ENCODE measurements around the gene TMEM239.
"Not testable (repeated sequence)": the region's sequence is repeated elsewhere in the genome, so short reads cannot be mapped to it uniquely, and the experiment has no call there.

TMEM239 gene

DNA sequence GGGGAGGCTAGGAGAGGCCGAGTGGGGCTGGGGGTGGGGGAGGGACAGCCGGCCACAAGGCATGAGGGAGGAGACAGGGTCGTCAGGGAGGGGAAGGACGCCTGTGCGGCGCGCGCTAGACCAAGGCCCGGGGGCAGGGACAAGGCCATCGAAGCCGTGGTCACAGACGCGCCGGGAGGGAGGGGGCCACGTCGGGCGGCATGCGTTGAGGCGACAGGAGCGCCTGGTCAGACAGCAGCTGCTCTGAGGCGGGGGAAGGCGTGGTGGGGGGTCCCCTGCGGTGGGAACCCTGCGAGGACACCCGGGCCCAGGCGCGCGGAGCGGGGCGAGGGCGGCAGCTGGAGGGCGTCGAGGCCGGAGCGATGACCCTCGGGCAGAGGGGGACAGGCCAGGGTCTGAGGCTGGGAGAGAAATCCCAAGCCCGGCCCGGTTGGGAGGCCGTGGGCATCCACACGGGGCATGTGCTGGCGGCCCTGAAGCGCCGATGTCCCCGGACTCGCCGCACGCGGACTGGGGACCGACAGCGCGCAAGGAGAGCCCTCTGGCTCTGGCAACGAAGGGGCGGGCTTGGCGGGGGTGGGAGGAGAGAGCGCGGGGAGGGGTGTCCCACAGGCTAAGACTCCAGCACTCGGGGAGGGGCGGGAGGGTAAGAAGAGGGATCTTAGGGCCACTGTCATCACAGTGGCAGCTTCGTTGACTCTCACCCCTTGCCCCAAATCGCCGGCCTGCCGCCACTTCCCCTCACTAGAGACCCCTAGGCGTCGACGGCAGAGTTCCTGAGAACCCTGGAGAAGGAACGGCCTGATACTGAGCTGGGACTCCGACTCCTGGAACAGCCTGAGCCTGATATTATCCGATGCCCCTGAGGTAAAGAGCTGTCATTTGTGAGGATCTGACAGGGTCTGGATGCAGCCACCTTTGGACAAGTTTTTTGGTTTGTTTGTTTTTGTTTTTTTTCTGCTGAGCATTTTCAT, 5.0 kb downstream of the TMEM239 start:
- no peak for DNase-seq

DNA sequence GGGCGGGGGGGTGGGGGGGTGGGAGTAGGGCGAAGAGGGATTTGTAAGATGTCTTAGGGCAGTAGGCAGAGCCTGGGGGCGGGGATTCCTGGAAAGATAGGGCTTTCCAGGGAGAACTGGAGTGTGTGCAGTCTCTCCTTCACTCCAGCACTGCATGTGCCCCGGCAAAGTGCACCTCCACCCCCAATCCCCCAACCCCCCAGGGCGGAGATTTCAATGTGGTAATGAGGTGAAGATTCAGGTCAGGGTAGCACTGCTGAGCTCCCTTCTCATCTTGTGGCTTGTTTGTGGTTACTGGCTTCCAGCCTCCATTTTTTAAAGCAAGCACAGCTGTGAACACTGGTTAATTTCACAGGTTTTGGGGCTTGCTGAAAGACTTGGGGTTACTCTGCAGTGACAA, 5.9 kb downstream of the TMEM239 start:
- peak; percentile 39 for DNase-seq

DNA sequence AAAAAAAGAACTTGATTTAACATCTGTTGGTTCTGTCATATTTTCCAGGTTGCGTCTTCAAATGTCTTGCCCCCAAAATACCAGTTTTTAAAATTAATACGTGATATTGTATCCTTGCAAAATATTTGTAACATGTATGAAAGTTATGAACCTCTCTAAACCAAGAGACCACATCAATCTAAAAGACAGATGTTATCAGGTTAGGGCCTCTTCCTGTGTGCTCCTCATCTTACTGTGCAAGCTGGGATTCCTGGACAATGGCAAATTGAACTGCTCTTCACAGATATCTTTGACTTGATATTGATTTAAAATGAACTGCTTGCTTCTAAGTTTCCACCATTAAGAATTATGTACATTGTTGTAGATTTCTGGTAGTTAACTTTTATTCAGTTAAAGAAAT, 9.6 kb downstream of the TMEM239 start:
- DNase-seq: no peak

DNA sequence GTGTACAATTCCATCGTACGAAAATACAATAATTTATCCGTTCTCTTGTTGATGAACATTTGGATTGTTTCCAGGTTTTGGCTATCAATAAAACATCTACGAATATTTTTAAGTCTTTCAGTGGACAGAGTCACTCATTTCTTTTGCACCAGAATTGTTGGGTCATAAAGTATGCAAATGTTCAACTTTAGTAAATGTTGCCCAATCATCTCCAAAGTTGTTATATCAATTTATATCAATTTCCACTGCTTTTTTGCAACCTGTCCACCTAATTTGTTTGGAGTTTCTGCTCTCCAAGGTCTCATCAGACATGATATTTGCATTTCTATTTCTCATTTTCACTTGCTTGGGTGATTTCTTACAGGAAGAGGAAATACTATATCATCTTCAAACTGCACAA, 10.5 kb downstream of the TMEM239 start:
- no peak for DNase-seq

DNA sequence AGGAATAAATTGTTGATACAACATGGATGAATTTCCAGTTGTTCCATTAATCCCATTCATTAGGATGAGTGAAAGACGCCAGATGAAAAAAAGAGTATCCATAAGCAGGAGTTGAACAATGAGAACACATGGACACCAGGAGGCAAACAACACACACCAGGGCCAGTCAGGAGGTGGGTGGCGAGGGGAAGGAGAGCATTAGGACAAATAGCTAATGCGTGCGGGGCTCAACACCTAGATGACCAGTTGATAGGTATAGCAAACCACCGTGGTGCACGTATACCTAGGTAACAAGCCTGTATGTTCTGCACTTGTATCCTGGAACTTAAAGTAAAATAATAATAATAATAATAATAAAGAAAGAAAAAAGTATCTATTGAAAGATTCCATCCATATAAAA, 13.2 kb downstream of the TMEM239 start:
- DNase-seq: no peak

DNA sequence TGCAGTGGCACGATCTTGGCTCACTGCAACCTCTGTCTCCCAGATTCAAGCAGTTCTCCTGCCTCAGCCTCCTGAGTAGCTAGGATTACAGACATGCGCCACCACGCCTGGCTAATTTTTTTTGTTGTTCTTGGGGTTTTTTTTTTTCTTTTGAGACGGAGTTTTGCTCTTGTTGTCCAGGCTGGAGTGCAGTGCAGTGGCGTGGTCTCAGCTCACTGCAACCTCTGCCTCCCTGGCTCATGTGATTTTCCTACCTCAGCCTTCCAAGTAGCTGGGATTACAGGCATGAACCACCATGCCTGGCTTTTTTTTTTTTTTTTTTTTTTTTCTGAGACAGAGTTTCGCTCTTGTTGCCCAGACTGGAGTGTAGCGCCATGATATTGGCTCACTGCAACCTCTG, 15.0 kb downstream of the TMEM239 start:
- not testable (repeated sequence) for DNase-seq

DNA sequence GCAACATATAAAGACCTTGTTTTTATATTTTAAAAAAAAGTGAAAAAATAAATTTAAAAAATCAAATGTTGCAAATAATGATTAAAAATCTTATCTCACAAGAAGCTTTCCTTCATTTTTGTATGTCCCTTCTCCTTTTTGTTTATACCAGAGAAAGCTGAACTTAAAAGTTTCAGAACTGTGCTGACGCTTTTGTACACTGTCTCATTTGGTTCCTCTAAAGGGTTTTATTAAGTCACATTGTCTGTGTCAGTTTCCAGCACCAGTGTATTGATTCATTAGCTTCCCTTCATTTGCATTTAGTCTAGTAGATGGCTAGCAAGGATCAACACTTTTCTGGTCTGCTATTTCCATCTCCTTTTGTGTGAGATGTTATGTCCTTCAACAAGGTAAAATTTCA, 17.6 kb downstream of the TMEM239 start:
- no peak for DNase-seq

DNA sequence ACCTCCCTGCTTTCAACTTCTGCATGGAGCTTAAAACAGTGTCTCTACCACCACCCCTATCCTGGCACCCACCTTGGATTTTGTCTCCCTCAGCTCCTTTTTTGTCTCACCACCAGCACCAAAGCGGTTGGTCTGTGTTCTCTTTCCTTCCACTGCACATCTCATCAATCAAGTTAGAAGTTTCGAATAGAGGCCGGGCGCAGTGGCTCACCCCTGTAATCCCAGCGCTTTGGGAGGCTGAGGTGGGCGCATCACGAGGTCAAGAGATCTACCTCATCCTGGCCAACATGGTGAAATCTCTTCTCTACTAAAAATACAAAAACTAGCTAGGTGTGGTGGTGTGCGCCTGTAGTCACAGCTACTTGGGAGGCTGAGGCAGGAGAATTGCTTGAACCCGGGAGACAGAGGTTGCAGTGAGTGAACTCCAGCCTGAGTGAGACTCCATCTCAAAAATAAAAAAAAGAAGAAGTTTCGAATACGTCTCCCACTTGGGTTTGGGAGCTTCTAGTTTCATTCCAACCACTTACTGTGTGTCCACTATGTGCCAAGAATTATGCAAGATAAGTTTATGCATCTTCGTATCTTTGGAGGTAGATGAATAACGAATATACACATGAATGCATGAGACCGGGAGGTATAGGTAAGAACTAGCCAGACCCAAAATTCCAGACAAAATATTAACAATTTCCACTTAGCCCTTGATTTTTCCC, 18.4 kb downstream of the TMEM239 start:
- DNase-seq: no peak

DNA sequence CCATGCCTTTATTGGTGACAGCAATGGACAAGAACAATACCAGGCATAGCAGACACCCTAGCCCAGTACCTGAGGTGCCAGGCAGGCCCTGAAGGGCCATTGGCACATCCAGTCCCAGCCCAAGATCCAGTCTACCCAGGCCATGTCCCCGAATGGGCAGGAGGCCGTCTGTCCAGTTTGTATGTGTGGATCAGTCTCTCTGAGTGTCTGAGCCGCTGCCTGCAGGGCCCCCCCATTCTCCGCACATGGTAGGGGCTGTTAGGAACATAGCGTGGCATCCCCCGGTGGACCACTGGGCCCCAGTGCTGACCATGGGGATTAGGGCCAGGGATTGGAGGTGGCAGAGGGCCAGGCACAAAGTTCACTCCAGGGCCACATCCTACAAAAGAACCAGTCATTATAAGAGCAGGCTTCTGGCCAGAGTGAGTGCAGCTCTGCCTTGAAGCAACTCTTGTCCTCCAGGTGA, 19.2 kb downstream of the TMEM239 start:
- DNase-seq: no peak

DNA sequence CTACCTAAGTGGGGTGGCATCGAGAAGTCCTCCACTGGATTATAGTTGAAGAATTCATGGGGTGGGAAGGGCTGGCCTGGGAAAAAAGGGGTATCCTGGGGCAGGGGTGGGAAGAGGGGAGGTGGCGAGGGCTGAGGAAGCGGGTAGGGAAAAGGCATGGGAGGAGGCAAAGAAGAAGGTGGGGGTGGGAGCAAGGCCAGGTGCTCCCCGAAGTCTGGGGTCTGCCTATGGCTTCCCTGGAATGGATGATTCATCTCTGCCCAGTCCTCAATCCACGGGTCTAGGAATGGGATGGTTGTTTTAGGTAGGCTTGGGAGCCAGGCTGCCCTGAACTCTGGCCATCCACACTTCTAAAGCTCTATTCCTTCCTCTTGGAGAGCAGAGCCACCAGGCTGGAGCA, 19.9 kb downstream of the TMEM239 start:
- no peak for DNase-seq

DNA sequence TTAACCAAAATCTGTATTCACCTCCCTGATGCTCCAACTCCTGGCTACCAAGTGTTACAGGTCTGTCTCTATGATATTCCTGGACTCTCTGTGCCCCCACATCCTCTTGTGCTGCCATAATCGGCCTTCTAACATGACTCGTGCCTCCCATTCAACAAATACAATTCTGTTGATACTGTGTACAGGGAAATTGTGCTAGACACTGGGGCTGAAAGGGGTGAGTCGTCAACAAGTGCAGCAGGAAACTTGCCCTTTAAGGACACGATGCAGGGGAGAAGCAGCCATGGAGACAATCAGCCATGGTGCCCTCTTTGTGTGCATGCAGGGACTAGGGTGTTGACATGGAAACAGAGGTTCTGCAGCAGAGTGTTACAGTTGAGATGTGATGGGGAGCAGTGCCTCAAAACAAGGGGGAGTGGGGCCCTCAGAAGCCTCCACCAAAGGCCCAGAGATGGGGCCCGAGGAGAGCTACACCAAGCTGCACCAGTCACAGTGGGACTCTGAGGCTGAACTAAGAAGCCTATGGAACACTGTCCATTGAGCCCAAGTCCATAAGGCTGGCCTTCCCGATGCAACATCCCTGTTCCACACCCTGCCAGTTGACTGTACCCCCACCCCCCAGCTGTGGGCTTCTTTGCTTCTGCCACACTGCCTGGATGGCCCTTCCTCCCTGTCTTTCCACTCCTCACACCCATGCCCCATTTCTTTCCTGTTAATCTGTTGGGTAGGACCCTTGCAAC, 21.2 kb downstream of the TMEM239 start:
- DNase-seq: no peak

DNA sequence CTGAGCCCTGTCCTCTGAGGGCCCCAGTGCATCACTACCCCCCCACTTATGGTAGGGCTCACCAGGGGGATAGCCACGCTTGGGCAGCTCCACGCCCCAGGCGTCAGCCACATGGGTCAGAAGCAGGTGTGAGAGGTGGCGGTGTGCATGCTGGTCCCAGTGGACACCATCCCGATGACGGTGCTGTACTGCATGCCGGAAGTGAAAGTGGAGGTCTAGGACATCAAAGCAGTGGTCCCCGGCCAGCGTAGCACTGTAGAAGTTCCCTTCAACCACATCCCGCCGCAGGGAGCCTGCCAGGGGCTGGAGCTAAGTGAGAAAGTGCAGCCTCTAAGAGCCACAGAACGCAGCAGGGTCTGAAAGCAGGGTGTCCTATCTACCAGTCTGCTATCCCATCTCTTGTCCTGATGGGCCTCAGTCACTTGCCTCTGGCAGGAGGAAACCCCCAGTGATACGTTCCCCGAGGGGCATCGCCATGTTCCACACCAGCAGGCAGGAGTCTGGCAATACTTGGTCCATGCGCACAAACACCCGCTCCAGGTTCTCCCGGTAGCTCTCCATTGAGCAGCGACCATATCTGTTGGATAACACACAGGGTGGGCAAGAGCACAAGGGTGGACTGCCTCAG, 22.1 kb downstream of the TMEM239 start:
- DNase-seq: no peak

DNA sequence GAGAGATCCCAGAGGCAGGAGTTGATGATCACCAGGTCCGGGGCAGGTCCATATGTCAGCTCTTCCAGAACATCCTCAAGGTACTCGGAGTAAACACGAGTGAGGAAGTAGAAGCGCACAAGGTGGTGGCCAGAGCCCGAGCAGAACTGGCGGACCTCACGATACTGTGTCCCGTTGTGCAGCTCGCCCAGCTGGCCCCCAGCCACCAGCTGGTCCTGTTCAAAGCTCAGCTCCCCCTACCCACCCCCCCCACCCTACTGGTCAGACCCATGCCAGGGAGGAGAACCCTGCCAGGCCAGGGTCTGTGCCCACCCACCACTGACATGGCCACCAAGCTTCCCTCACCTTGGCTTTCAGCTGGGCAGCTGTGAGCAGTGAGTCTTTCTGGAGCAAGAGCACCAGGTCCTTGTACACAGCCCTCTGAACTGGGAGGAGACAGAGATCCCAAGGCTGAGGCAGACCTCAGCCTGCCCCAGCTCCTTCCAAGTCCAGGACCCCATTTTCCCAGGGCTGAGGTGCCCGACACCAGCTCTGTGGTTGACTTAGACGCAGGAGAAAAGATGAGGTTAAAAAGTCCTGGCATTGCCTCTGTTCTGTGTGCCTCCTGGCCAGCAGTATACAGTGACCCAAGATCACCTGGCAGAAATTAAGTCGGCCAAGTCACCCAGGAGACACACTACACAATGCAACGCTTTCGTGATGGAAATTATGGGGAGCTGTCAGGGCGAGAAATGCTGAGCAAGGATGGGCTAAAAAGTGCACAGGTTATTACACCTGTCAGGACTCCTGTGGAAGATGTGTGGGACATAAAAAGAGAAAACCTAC, 22.9 kb downstream of the TMEM239 start:
- DNase-seq: no peak

DNA sequence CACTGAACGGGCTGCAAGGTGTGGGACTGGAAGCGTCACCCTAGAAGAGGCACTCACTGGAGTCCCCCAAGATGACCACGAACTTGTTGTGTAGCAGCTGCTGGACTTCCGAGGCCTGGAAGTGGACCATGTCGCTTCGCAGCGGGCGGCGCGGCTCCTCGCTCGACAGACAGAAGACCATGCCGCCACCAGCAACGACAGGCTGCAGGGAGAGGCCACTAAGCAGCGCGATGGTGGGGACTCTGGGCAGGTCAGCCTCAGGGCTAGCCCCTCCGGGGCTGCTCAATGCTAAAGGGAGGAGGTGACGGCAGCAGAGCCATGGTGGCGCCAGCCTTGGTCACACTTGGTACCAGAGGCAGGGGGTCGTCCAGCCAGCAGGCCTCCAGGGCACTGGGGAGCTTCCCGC, 23.6 kb downstream of the TMEM239 start:
- DNase-seq: no peak

DNA sequence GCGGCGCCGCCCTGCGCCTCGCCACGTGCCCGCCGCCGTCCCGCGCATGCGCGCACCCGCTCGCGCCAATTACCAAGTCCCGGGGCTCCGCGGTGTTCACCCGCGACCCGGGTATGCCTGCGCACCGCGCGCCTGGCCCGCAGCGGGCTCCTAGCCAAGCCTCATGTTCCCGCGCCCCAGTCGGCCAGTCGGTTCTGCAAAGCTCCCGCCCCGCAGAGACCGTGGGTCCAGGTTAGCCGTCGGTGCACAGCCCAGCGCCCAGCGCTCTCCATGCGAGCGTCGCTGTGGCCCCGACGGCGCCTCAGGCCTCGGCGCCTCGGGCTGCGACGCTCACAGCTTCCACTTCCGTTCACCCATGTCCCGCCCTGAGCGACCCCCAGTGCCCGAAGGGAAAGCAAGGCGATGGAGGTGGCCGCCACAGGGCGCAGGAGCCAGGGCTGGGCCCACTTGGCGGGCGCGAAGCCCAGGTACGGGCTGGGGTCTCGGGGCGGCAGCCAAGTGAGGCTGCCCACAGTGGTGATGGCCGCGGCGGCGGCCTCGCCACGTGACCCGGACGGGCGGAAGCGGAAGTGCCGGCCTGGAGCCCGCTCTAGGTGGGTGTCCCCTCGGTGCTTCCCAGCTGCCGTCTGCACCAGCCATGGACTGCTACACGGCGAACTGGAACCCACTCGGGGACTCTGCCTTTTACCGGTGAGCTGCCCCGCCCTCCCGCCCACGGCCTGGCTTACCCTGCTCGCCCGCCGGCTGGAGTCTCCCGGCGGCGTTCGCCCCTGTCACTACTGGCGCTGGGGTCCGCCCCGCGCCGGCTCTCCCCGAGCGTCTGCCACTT, 24.2 kb downstream of the TMEM239 start, which contains the start of the genes PCED1A and VPS16:
PCED1A (minus strand) TSS at position 518 of the 829 bp plus-strand sequence. CDS start 743 bp downstream, outside the sequence.
VPS16 (plus strand) TSS at position 608 of the 829 bp plus-strand sequence; CDS start at position 638, 30 bp downstream.
- peak; percentile 84 for DNase-seq

DNA sequence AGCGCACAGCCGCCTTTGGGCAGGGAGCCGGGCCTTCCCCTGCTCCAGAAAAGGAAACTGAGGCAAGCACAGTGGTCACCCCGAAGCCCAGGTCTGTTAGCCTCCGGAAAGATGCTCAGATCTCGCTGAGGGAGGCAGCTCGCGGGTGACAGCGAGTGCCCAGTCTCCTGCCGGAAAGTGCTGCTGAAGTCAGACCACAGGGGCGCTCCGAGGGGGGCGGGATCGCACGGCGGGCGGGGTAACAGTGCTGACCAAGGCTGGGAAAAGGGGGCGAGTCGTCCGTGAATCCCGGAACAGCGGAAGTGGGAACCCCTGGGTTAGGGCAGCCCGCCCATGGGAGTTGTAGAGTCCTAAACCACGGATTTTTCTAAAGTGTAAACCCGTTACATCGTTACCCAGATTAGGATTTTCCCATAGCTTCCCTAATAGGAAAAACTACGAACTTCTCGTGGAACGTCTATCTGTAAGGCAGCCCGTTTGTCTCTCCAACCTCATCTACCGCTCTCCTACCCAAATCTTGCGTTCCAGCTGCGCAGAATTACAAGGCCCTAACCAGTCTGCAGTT, 24.9 kb downstream of the TMEM239 start:
- peak; percentile 34 for DNase-seq

DNA sequence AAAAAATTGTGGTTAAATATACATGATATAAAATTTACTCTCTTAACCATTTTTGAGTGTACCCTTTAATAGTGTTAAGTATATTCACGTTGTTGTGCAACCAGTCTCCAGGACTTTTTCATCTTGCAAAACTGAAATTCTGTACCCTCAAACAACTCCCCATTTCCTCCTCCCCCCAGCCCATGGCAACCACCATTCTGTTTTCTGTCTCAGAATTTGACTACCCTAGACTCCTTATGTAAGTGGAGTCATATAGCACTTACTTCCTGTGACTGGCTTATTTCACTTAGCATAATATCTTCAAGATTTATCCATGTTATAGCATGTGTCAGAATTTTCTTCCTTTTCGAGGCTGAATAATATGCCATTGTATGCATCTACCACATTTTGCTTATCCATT, 29.4 kb downstream of the TMEM239 start:
- no peak for DNase-seq

DNA sequence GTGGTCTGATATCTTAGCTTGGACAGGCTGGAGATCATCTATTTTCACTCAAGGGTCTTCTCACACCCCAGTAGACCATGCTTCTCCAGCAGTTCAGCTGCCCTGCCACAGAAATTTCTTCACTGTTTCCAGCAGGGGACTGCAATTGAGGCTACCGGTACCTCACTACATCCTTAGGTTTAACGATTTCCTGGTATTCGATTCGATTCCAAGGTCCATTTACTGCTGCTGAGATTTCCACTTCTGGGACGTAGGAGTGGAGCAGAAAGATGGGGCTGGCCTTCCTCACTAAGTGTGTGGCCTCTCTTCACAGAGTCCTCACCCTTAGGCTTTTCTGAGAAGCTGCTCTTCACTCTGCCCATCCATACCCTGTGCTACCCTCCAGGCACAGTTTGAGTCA, 30.5 kb downstream of the TMEM239 start:
- no peak for DNase-seq

DNA sequence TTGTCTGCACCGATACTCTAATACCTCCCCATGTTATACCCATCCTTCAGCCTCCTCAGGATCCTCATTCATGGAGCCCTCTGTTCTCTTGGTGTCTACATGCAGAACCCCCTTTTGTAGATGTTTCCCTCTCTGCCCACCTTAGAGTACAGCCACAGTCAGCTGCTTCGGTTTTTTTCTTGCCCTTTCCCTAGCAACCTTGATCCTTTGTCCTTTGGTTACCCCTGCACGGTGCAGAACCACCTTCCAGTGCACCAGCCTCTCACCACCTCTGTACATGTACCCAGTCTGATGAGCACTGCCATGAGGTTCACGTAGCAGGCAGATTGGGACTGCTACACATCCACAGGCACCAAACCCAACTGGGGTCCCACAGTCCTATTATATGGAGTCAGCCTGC, 31.6 kb downstream of the TMEM239 start:
- no peak for DNase-seq

DNA sequence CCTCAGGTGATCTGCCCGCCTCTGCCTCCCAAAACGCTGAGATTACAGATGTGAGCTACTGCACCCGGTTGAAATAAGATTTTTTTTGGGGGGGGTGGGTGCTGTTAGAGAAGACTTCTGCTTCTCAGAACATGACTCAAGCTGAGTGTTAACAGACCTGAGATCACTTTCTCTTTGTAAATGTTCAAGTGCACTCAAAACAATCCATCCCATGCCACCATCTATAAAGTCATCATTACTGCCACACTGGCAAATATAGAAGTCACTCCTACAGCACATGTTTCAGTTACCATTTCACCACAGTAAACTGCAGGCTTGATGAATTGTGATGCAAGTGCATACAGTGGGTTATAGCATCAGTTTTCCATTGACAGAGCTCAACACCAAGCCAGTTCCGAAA, 33.4 kb downstream of the TMEM239 start:
- DNase-seq: no peak

Measured in T-helper 9 cell (primary cell).